HS-27A (cell line): Measurements from ENCODE around the gene GCLC.
"Not testable (repeated sequence)": the region's sequence is repeated elsewhere in the genome, so short reads cannot be mapped to it uniquely, and the experiment has no call there.

Experiments used
- DNase-seq: peaks from one replicate; pipeline ENCODE4 v3.0.0-alpha.2; 2012; ENCODE audit warnings: low read depth, missing footprints

The GCLC gene

GRCh38 chr6:53544470-53545308 is at the start of gene GCLC:
Gene GCLC (minus strand): TSS chr6:53545101. CDS start chr6:53544645, 456 bp downstream.
- no peak for DNase-seq

DNA sequence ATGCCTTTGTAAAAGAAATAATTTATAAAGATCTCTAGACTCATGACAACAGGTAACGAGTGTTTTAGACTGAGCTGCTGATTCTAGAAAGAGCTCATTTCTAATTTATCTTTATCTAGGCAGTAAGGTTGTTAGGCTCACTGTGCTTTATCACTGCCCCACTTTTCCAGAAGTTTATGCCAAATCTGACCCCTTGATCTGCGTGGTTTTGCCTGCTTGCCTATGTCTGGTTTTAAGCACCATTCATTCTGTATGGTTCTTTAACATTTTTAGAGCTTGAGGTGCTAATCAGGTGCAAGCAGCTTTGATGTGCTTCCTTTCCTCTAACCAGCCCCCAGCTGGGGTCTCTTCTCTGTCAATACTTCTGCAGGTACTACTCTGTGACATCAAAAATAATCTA is 49.7 kb upstream of the GCLC start:
- no peak for DNase-seq

DNA sequence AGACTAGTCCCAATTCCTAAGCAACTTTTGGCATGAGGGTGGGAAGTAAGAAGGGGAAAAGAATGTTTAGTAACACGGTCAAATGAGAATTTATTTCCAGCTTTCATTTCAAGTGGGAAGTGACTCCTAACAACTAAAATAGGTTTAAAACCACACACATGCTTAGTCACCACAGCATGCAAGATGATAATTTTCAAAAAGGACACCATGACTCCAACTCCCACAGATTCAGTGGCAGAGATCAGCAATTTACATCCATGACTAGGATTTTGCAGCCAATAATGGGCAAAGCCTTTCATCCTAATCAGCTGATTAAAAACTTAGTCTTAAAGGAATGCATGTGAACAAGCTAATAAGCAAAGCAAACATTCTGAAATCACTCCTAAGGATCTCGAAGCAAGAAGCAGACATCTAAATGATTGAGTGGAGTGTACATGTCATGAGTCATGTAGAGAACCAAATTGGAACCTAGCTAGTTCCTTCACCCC is 48.1 kb upstream of the GCLC start:
- DNase-seq = no peak

DNA sequence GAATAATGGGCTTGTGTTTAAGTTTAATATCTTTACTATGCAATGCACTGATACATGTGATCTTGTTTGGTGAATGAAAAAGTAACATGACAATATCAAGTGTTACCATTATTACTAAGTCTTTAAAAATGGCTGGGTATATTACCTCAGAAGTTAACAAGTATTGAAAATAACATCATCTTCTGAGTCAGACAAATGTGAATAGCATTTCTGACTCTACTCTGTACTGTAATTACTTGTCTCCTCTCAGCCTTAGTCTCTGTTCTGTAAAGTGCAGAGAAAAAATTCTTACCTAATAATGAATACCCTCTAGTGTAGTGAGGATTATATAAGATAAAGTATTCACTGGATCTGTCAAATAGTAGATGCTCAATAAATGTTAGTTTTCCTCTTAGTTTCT is 47.0 kb upstream of the GCLC start:
- no peak for DNase-seq

- no peak for DNase-seq
Observed at GRCh38 chr6:53588816-53589509, 44.1 kb upstream of the GCLC start.

DNA sequence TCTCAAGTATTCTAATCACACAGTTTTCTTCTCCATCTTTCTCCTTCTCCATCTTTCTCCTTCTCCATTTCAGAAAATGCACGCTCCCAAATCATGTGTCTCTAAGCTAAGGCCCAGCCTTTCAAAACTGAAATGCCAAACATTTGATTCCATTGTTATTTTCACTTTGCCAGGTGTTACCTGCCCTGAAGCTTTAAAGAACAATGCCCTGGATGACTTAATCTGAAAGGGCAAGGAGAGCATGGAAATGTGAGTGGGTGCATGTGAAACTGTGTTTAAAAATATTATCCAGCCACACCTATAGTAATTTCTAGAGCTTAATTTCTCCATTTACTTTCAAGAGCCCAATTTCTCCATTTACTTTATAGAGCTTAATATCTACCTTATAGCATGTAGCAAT is 42.4 kb upstream of the GCLC start:
- DNase-seq = no peak

- no peak for DNase-seq
Observed at GRCh38 chr6:53585208-53585900, 40.5 kb upstream of the GCLC start.

- no peak for DNase-seq
Observed at GRCh38 chr6:53584726-53585125, 39.8 kb upstream of the GCLC start.

DNA sequence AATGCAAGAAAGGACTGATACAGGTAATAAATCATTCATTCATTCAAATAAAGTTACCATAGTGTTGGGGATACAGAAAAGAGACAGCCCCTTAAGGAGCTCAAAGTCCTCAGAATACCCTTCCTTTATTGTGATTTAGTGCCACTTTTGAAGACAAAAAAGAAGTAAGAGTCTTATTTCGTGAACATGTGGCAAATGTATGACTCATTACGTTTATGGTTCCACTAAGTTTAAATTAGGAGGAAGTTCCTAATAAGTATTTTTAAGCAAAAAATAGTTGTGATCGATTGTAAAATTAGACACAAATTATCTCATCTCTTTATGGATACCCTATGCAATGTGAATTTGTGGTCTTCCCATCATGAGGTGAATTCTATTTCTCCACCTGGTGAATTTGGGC is 38.5 kb upstream of the GCLC start:
- DNase-seq = no peak

DNA sequence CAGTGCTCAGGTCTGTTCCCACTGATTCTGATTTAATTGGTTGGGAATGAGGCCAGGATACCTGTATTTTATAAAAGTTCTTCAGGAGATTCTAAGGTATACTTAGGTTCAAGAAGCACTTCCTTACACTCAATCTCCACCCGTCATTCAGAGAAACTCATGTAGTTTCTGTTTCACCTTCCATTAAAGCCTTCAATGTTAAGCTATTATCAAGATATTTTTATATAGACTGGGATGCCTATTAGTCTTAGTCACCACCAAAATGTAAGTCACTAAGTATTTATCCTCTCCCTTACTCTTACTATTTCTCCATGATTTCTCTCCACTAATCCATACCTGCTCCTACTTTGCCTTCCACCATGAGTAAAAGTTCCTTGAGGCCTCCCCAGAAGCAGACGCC is 38.1 kb upstream of the GCLC start:
- DNase-seq = no peak

DNA sequence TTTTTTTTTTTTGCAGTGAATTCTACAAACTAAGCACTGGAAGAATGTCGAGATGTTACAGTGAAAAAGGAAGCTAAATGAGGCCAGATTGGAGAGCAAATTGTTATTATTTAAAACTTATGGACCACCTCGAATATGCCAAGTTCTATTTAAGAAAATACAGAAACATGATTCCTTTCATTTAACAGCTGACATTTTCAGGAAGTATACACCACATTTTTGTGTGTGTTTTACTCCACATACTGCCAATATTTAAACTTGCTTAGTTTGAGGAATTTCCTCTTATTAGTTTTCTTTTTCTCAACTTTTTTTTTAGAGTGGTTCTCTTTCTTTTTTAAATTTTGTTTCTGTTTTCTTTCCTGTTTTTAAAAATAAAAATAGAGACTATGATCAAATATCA is 37.0 kb upstream of the GCLC start:
- DNase-seq = no peak

DNA sequence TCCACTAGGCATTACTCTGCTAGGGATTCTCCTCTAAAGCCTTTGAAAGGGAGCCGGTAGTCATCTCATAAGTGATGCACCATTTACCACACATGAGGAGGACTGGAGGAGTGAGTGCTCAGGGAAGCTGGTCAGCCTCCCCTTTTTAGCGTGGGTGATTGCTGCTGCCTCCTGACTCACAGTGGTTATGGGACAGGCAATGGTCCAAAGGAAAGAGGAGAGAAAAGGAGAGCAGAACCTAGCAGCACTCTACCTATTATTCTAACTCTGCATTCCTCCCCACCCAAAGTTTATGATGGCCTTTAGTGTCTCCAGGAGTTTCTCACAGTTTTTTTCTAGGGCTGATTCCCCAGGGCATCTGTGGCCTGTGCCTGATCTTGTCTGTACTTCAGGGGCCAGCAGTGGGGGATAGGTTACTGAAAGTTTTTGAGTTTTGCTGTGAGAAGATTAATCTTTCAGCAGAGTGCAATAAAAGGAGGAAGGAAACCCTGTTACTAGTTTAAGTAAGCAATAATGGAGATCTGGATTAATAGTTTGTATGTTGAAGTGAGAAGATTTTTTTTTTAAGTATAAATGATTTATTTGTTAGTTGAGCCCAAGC is 36.4 kb upstream of the GCLC start:
- no peak for DNase-seq

DNA sequence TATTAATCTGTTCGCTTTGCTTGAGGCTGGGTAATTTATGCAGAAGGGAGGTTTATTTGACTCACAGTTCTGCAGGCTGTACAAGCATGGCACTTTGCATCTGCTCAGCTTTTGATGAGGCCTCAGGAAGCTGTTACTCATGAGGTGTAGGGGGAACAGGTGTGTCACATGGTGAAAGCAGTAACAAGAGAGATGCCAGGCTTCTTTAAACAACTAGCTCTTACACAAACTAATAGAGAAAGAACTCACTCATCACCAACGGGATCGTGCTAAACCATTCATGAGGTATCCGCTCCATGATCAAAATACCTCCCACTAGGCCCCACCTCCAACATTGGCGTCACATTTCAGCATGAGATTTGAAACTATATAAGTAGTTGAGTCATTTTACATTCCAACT is 34.4 kb upstream of the GCLC start:
- no peak for DNase-seq

DNA sequence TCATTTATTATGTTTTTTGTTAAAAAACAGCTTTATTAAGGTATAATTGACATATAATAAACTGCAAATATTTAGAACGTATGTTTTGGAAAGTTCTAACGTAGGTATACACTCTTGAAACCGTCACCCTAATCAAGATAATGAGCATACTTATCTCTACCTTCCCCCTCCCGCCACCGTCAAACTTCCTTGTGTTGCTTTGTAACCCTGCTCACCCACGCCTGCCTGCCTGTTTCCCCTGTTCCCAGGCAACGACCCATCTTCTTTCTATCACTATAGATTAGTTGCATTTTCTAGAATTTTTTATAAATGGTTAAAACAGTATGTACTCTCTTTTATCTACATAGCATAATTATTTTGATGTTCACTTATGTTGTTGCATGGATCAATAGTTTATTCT is 33.5 kb upstream of the GCLC start:
- DNase-seq = no peak

DNA sequence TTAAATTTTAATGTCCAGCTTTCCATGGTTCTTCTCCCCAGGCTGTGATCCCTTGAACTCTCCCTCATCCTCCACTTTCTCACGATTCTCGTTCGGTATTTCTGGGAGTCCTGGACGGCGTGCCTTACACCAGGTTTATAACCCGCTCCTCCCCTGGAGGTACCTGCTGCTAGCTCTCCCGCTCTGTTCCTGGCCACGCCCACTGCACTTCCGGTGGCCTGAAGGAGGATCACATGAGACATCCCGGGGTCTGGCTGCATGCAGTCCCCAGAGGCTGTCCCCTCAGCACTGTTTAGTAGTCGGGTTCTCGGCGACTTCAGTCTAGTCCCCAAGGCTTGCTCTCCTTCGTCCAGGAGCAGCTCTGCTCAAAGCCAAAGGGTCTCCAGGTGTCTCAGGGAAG is 28.4 kb upstream of the GCLC start:
- no peak for DNase-seq

- not testable (repeated sequence) for DNase-seq
Observed at GRCh38 chr6:53572379-53572778, 27.5 kb upstream of the GCLC start.

- no peak for DNase-seq
Observed at GRCh38 chr6:53568776-53569616, 24.1 kb upstream of the GCLC start.

- no peak for DNase-seq
Observed at GRCh38 chr6:53567701-53568100, 22.8 kb upstream of the GCLC start.

DNA sequence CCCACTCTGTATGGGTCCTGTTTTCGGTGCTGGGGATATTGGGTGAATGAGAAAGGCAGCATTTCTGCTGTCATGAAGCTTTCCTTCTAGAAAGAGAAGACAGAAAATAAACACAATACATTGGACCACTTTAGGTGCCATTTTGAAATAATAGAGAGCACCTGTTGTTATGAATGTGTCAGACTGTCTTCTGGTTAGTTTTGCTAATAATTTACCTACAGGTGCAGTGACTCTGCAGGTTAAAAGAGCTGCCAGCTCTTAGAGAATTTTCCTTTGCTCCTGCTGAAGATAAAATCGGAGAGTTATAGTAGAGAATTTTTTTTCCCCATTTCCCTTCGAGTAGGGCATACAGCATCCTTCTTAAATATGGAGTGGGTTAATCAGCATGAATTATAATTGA is 21.9 kb upstream of the GCLC start:
- no peak for DNase-seq

DNA sequence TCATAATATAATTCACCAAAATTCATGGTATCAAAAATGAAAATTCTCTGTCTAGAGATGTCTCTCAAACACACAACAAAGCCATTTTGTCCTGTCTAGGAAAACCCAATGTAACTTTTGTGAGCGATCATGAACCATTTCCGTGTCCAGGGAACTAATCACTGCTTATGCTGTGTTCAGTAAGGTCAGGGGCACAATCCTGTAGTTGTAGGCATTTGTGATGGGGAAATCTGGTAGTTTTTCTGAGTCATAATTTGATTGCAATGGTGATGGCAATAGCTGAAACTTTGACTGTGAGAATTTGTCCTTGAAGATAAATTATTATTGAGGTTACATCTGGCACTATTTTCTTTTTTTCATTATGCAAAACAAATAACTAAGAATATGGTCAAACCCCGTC is 21.0 kb upstream of the GCLC start:
- DNase-seq = no peak

DNA sequence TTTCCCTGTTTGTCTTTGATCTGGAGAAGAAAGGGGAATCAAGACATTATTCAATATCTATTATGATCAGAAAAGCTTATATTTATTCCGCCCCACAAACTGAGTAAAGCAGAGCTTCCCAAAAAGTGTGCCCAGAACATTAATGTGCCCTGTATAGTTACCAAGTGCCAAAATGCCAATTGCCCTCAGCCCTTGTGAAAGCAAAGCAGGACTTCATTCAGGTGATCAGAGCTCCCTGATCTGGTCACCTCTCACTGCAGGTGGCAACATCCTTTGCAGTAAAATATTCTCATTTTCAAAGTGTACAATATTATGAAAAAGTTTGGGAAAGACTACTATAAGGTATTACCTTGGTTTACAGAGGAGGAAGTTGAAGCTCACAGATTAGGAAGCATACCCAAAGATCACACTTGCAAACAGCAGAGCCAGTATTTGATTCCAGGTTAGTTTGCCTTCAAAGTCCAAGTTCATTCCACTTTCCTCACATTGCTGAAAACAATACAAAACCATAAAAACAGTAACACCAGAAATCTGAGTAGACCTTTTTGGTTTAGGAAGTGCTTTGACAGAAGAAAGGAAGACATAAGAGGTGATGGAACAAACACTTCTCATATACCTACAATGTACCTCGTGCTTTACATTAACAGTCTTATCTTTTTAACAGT is 19.6 kb upstream of the GCLC start:
- DNase-seq = no peak
